Measurements from ENCODE around the gene SLC10A6.

DNA sequence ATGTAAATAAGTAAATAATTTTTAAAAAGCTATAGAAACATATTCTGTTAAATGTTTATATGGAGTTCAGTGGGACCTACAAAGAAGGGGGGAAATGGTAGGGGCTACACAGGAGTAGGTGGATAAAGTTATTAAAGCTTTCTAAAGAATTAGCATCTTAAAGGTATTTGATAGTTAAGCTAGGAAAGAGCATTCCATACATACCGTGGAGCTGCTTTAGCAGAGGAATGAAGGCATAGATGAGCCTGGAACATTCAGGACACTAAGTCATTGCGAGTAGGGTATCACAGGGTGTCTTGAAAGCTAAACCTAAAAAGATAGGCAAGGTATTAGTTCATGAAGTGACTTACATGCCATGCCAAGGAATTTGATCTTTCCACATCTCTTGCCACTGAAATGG is 60.4 kb downstream of the SLC10A6 start:
- TF ChIP-seq POLR2A (IDR thresholded peaks at IDR 0.05; ENCODE audit: extremely low read depth, insufficient read length) (no peak), MYC (IDR thresholded peaks at IDR 0.05; ENCODE audit: low read depth, low read length) (no peak)
- TF ChIP-seq, protein P1, sequence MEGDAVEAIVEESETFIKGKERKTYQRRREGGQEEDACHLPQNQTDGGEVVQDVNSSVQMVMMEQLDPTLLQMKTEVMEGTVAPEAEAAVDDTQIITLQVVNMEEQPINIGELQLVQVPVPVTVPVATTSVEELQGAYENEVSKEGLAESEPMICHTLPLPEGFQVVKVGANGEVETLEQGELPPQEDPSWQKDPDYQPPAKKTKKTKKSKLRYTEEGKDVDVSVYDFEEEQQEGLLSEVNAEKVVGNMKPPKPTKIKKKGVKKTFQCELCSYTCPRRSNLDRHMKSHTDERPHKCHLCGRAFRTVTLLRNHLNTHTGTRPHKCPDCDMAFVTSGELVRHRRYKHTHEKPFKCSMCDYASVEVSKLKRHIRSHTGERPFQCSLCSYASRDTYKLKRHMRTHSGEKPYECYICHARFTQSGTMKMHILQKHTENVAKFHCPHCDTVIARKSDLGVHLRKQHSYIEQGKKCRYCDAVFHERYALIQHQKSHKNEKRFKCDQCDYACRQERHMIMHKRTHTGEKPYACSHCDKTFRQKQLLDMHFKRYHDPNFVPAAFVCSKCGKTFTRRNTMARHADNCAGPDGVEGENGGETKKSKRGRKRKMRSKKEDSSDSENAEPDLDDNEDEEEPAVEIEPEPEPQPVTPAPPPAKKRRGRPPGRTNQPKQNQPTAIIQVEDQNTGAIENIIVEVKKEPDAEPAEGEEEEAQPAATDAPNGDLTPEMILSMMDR (IDR thresholded peaks at IDR 0.05; ENCODE audit: low read depth, low read length), result no peak
- TF ChIP-seq, protein P2, sequence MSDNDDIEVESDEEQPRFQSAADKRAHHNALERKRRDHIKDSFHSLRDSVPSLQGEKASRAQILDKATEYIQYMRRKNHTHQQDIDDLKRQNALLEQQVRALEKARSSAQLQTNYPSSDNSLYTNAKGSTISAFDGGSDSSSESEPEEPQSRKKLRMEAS (IDR thresholded peaks at IDR 0.05; ENCODE audit: low read depth, low read length), result no peak
